Measurements from ENCODE around the gene ADAM19.

ADAM19 gene

DNA sequence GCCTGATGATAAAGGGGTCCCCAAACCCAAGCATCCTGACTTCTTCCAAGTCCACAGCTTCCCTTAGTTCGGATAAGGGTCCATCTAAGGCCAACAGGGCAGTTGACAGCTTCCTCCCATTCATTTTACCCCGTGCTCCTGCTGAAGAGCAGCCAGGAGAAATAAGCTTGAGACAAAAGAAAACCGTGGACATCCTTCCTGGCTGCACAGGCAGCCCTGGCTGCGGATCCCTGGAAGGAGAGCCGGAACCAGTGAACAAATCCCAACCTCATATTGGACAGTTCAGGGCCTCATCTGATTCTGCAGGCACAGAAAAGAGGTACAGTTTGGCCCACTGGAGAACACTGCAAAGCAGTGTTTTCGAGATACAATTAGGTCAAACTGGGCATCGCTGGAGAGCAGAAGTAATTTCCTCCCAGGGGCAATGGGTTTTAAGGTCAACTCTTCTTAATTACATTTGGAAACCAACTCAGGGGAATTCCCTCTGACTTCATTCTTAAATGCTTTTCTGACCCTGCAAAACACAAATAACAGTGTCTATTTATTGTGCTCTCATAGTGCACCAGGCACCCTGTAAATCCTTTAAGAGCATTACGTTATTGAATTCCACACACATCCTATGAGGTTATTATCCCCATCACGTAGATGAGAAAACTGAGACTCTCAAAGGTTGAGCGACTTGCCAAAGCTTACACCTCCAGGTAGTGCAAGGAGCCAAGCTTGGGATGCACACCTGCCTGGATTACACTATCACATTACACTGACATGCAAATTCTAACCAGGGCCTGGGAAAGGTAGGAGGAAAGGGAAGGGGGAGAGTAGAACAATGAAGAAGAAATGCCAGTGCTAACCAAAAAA lies 21.2 kb downstream of the ADAM19 start:
- TF ChIP-seq, protein P1, sequence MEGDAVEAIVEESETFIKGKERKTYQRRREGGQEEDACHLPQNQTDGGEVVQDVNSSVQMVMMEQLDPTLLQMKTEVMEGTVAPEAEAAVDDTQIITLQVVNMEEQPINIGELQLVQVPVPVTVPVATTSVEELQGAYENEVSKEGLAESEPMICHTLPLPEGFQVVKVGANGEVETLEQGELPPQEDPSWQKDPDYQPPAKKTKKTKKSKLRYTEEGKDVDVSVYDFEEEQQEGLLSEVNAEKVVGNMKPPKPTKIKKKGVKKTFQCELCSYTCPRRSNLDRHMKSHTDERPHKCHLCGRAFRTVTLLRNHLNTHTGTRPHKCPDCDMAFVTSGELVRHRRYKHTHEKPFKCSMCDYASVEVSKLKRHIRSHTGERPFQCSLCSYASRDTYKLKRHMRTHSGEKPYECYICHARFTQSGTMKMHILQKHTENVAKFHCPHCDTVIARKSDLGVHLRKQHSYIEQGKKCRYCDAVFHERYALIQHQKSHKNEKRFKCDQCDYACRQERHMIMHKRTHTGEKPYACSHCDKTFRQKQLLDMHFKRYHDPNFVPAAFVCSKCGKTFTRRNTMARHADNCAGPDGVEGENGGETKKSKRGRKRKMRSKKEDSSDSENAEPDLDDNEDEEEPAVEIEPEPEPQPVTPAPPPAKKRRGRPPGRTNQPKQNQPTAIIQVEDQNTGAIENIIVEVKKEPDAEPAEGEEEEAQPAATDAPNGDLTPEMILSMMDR (IDR thresholded peaks at IDR 0.05; ENCODE audit: low read depth, low read length) = no peak
- no peak overlapping the region for H3K4me3 ChIP-seq (ENCODE audit: low read depth, low read length)

DNA sequence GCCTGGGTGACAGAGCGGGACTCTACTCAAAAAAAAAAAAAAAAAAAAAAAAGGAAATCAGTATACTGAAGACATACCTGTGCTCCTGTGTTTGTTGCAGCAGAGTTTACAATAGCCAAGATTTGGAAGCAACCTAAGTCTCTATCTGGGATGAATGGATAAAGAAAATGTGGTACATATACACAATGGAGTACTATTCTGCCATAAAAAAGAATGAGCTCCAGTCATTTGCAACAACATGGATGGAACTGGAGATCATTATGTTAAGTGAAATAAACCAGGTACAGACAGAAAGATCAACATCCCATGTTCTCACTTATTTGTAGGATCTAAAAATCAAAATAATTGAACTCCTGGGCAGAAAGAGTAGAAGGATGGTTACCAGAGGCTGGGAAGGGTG lies 22.9 kb downstream of the ADAM19 start:
- H3K4me3 ChIP-seq (ENCODE audit: low read depth, low read length) = no peak overlapping the region
- TF ChIP-seq, protein P1 (IDR thresholded peaks at IDR 0.05; ENCODE audit: low read depth, low read length) = no peak

DNA sequence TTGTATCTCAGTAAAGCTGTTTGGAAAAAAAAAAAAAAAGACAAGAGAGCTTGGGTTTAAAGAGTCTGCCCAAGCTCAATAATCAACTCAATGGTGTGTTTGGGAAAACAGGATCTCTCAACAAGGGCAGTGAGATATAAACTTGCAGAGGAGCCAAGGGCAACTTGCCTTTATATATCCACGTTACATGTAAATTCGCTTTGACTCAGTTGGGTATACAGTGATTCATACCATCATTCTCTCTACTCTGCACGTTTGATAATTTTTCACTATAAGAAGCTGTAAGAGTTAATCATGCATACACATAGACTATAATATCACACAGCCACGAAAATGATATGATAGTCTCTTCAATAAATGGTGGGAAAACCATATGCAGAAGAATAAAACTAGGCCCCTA lies 24.9 kb downstream of the ADAM19 start:
- no peak overlapping the region for H3K4me3 ChIP-seq (ENCODE audit: low read depth, low read length)
- TF ChIP-seq, protein P1 (IDR thresholded peaks at IDR 0.05; ENCODE audit: low read depth, low read length) = no peak

DNA sequence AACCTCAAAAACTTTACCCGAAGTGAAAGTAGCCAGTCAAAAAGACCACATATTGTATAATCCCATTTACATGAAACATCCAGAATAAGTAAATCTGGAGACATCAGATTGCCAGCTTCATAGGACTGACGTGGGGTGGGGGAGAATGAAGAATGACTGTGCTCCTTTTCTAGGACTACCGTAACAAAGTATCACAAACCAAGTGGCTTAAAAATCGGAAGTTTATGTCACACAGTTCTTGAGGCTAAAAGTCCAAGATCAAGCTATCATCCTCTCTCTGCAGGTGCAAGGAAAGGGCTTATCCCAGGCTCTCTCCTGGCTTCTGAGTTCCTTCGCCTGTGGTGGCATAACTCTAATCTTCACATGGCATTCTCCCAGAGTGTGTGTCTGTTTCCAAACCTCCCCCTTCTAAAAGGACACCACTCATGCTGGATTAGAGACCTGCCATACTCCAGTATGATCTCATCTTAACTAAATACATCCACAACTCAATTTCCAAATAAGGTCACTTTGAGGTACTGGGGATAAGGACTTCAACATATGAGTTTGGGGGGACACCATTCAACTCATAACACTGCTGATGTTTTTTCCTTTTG lies 25.5 kb downstream of the ADAM19 start:
- TF ChIP-seq, protein P1 (IDR thresholded peaks at IDR 0.05; ENCODE audit: low read depth, low read length) = no peak
- H3K4me3 ChIP-seq (ENCODE audit: low read depth, low read length) = no peak overlapping the region

DNA sequence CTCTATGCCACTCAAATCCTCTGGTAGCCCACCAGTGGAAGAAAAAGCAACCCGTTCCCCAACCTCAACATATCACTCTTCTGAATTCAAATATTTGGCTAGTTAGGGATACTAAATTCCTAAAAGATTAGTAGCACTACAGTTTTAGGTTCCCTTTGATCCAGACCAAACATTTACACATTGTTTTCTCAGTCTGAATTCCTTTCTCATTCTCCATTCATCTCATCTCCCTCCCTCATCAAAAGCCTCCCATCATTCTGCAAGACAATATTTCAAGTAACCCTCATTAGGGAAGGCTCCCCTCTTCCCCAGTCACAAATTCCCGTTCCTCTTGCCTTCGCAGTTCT lies 26.3 kb downstream of the ADAM19 start:
- TF ChIP-seq, protein P1 (IDR thresholded peaks at IDR 0.05; ENCODE audit: low read depth, low read length) = no peak
- peak overlapping the region; percentile 29 for H3K4me3 ChIP-seq (ENCODE audit: low read depth, low read length)

DNA sequence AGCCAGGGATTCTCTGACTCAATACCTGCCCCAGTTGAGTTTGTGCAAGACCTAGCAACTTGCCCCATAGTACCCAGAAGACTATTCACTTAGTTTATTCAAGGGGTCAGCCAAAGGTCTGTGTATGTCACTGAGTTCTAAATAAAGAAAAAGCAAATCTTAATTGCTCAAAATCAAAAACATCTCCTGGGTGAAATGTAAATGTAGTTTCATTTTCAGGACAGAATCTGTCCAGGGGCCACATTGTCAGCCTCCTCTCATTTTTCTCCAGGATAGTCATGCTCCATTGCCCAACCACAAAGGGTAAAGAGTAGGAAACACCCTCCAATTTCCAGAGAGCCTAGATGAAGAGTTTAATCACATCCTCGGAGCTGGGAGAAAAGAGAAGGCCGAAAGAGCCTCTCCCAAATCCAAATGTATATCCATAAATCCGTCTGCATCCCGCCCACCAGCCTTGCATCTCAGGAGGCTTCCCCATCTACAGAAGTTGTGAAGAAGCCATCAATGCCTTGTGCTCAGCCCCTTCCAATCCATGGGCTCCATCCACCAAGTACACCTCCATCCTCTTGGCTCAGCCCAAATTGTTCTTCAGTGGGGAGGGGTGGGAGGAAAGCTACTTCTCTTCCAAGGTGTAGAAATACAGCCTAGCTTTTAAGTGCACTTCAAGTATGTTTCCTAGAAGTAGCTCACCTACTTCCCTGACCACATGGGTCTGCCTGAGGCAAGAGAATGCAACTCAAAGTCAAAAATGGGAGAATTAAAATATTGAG lies 26.9 kb downstream of the ADAM19 start:
- TF ChIP-seq, protein P1 (IDR thresholded peaks at IDR 0.05; ENCODE audit: low read depth, low read length) = no peak
- H3K4me3 ChIP-seq (ENCODE audit: low read depth, low read length) = peak overlapping the region; percentile 29
